Kidney (tissue), 11 donors: ENCODE measurements around the gene CCDC74B. TPM values are rescaled to one million over a fixed set of nuclear protein-coding genes. Genes with fewer than 3 reads are reported as not detected.
"Not testable (repeated sequence)": the region's sequence is repeated elsewhere in the genome, so short reads cannot be mapped to it uniquely, and the experiment has no call there.

Experiments
- DNase-seq, 5 donors: peaks; one replicate each; pipeline ENCODE4 v3.0.0-alpha.2; 2013 to 2020
- FAIRE-seq: peaks from 2 replicates; lab custom pipeline; 2012; peaks lifted over from hg19 to GRCh38; lab: Jason Lieb, UNC
- H3K27ac ChIP-seq, 2 donors: one replicate each; pipeline ENCODE4 v1.7.0; 2013; ENCODE audit warnings: low read depth in 2 of 2, low read length in 2 of 2, inconsistent platforms in 1 of 2
- H3K27me3 ChIP-seq: one replicate; pipeline ENCODE4 v1.7.1; 2013; ENCODE audit warnings: low read length, inconsistent platforms; ENCODE audit not compliant: control insufficient read depth, insufficient read depth
- H3K36me3 ChIP-seq, 3 donors: one replicate each; pipeline versions ENCODE4 v1.7.0 to v1.7.1; 2013; ENCODE audit warnings: low read length in 3 of 3, control low read depth in 1 of 3, inconsistent platforms in 1 of 3; ENCODE audit not compliant: insufficient read depth in 3 of 3, control insufficient read depth in 2 of 3
- H3K4me1 ChIP-seq, 3 donors: one replicate each; pipeline versions ENCODE4 v1.7.0 to v1.7.1; 2013; ENCODE audit warnings: low read length in 3 of 3, inconsistent platforms in 1 of 3, low read depth in 1 of 3; ENCODE audit not compliant: control insufficient read depth in 2 of 3, insufficient read depth in 2 of 3
- H3K4me3 ChIP-seq, 3 donors: one replicate each; pipeline versions ENCODE4 v1.7.0 to v1.8.1; 2013; ENCODE audit warnings: low read length in 3 of 3, control low read depth in 1 of 3, inconsistent platforms in 1 of 3
- H3K9ac ChIP-seq, 3 donors: one replicate each; pipeline versions ENCODE4 v1.7.0 to v1.7.1; 2013; ENCODE audit warnings: low read length in 3 of 3, control low read depth in 1 of 3, inconsistent platforms in 1 of 3
- H3K9me3 ChIP-seq, 3 donors: one replicate each; pipeline versions ENCODE4 v1.7.0 to v1.7.1; 2013; ENCODE audit warnings: low read length in 3 of 3, control low read depth in 1 of 3, inconsistent platforms in 1 of 3; ENCODE audit not compliant: control insufficient read depth in 2 of 3, insufficient read depth in 1 of 3
- intact Hi-C: fragments of 100-400 bp; cut with DNase I; formaldehyde crosslinking; loops from one replicate; pipeline ENCODE4 v1.11.1; 2022
- polyA plus RNA-seq: library from polyadenylated mRNA; stranded (reverse); fragments of 350-450 nt; fragmentation: Illumina TruSeq; extraction: RNeasy Lipid Tissue Mini Kit (QIAGEN cat#74804); gene quantifications from one replicate; pipeline ENCODE4 v1.2.3, GENCODE V29; 2014; ENCODE audit warnings: low read depth, low replicate concordance; ENCODE audit not compliant: insufficient read depth
- total RNA-seq: library from RNA; stranded (reverse); fragmentation: NEBNext Ultra II Directional; extraction: Animal tissue kit (Norgen Biotek cat#: 25700); gene quantifications from one replicate; pipeline ENCODE4 v1.2.1, GENCODE V29; 2021
- donor health status: control.
- donor health status: control.
- donor health status: DM: yes; HTN: yes; CAD: no.
- donor health status: Normal renal cell carcinoma (clear cell type).

CCDC74B gene
- total and polyA plus RNA-seq, 2 donors from 2014 or later, result 4.5 to 6.4 TPM

DNA sequence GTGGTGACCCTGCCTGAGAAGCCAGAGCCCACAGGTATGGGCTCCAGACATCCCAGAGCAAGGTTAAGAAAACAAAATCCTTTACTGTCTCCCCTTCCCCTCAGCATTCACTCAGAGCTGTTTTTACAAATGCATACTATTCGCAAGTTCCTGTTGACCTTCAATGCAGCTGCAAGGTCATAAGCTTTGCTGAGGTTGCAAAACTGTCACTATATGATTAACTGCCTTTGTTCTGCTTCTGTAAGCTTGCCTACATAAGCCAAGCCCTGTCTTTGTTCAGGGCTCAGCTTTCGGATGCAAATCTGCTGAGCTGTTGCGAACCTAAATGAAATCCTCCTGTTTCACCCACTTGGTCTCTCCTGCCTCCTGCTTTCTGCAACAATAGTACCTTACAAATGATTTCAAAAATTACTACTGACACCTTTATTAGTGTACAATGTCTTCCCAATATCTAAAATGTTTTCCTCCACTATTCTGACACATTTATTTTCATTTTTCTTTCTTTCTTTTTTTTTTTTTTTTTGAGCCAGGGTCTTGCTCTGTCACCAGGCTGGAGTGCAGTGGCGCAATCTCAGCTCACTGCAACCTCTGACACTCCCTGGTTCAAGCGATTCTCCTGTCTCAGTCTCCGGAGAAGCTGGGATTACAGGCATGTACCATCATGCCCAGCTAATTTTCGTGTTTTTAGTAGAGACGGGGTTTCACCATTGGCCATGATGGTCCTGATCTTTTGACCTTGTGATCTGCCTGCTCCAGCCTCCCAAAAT lies 42.1 kb downstream of the CCDC74B start:
- H3K36me3 ChIP-seq, H3K9ac ChIP-seq, H3K4me1 ChIP-seq, H3K4me3 ChIP-seq, H3K9me3 ChIP-seq, H3K27ac ChIP-seq, intact Hi-C loops, FAIRE-seq, H3K27me3 ChIP-seq: not testable (repeated sequence)
- DNase-seq, result peak in 4 of 5 donors; percentile 31 to 72 (median 42)

Other genes starting within 250 kb of the CCDC74B start
- gene RAB6C, start 165.4 kb downstream of the CCDC74B start, total RNA-seq, result 0.19 TPM
- 0.17 TPM for gene RAB6C, start 165.4 kb downstream of the CCDC74B start, polyA plus RNA-seq
- gene POTEF, start 15.9 kb downstream of the CCDC74B start, total RNA-seq, result not detected
- not detected for gene POTEF, start 15.9 kb downstream of the CCDC74B start, polyA plus RNA-seq
- gene SMPD4, start 36.5 kb upstream of the CCDC74B start, total RNA-seq, result 41.1 TPM
- gene SMPD4, start 36.5 kb upstream of the CCDC74B start, polyA plus RNA-seq, result 21.6 TPM
- gene MZT2B, start 37.1 kb upstream of the CCDC74B start, total RNA-seq, result 160 TPM
- gene MZT2B, start 37.1 kb upstream of the CCDC74B start, polyA plus RNA-seq, result 354 TPM
- not detected for gene TUBA3E, start 53.3 kb upstream of the CCDC74B start, total RNA-seq
- gene TUBA3E, start 53.3 kb upstream of the CCDC74B start, polyA plus RNA-seq, result not detected
- 60.1 TPM for gene IMP4, start 197.8 kb upstream of the CCDC74B start, total RNA-seq
- 59.7 TPM for gene IMP4, start 197.8 kb upstream of the CCDC74B start, polyA plus RNA-seq
- gene PTPN18, start 210.9 kb upstream of the CCDC74B start, total RNA-seq, result 89.2 TPM
- gene PTPN18, start 210.9 kb upstream of the CCDC74B start, polyA plus RNA-seq, result 34.8 TPM